Cardiac septum (tissue), 1 donor: ENCODE measurements around the gene UIMC1. TPM values are rescaled to one million over a fixed set of nuclear protein-coding genes. Genes with fewer than 3 reads are reported as not detected.

Source experiments
- DNase-seq: peaks from one replicate; pipeline ENCODE4 v3.0.0-alpha.2; 2020; ENCODE audit warnings: low spot score
- intact Hi-C: fragments of 100-400 bp; cut with DNase I; formaldehyde crosslinking; loops from one replicate; pipeline ENCODE4 v1.14.0; 2022
- total RNA-seq: library from RNA; stranded (reverse); fragmentation: NEBNext Ultra II Directional; extraction: Animal tissue kit (Norgen Biotek cat#: 25700); gene quantifications from one replicate; pipeline ENCODE4 v1.2.1, GENCODE V29; 2021
- donor health status: DM: no; HTN: no; CAD: no.

Gene UIMC1
- total RNA-seq, 1 donor from 2014 or later = 55.0 TPM

DNA sequence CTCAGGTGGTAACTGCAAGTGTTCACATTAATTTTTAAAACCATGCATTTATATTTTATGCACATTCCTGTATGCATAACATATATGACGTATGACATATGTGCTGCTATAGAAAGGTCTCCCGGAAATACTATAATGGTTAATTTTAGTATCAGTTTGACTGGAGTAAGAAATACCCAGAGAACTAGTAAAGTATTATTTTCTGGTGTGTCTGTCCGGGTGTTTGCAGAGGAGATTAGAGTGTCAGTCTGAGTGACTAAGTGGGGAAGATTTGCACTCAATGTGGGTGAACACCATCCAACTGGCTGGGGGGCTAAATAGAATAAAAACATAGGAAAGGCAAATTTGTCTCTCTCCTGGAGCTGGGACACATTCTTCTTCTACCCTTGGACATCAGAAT lies 26.9 kb downstream of the UIMC1 start:
- DNase-seq = no peak
- intact Hi-C loops = no loop called here

DNA sequence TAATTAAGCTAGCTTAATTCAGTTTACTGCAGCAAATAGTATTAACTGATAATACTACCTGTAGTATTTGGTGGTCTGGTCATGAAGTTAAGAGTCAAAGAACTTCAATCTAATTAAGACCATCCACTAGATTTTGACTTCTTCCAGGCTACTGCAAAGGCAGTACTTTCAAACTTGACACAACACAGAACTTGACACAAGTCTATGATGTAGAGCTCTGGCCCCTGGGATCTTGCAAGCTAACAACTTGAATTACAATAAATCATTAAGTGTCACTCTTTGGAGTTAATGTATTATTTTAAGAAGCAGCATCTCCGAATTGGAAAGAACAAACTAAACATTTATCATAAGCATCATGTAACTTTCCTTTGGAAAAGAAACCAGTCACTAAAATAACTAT lies 40.9 kb downstream of the UIMC1 start:
- intact Hi-C loops = no loop called here
- no peak for DNase-seq

DNA sequence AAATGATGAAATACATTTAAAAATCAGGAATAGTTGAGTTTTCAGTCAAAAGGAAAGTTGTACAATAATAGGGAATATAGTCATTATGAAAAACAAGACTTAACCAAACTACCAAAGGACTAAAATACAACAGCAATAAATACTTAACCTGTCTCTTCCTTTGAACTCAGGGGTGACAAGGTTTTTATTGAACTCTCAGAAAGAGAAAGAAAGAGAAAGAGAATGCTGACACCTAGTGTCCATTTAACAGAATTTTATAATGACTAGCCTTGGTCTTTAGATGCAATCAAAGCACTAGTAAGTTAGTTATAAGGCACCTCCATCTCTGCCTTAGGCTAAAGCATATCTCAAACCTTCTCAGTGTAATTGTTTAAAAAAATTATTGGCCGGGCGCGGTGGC lies 47.5 kb downstream of the UIMC1 start:
- intact Hi-C loops = loop anchor here (2.0 kb wide), 1 partner anchor 300 kb away; no protein-coding TSS in a partner anchor
- no peak for DNase-seq

DNA sequence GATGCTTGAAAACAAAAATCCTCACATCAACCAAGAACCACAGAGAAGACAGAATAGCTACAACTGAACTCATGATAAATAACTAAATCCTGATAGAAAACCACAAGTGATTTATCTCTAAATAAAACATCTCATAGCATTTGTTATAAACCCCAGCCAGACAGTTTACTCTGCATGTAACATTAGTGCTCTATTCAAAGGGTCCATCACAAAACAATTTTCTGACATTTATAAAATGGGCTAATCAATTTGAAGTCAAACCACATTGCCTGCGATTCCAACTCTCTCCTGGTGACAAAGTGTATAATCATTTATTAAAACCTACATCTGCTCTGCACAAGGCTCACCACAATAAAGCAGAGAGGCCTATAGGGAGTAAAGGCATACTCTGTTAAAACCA lies 49.8 kb downstream of the UIMC1 start:
- intact Hi-C loops = no loop called here
- DNase-seq = no peak

DNA sequence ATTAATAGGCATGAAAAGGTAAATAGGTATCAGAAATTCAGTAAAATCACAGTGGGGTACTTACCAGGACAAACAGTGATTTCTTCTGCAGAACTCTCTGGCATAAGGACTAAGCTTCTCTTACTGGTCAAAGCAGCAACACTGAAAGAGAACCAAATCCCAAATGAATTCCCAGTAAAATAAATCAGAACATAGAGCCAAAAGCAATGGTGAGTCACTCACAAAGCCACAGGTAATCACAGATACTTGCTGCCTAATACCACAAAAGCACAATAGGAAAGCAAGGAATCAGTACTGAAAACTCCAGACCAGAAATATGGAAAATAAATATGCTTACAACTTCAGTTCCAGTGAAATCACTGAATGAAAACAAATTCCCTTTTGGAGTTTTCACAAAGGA lies 50.7 kb downstream of the UIMC1 start:
- DNase-seq = no peak
- intact Hi-C loops = no loop called here

DNA sequence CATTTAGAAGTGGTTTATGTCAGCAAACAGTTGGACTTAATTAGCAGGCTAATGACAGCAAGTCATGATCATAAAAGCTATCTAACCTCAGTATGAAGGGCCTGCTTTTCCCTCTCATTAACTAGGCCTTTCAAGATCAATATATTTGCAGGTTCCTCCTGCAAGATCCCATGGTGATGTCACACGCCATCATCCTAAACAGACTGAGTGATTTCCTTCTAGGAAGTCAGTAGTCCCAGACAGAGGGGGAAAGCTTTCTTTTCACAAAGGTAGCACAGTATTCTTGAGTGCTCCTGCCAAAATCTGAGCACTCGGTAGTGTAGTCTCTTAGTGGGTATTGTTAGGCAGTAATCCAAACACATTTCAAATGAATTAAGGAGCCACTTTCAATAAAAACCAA lies 52.5 kb downstream of the UIMC1 start:
- intact Hi-C loops = no loop called here
- no peak for DNase-seq

DNA sequence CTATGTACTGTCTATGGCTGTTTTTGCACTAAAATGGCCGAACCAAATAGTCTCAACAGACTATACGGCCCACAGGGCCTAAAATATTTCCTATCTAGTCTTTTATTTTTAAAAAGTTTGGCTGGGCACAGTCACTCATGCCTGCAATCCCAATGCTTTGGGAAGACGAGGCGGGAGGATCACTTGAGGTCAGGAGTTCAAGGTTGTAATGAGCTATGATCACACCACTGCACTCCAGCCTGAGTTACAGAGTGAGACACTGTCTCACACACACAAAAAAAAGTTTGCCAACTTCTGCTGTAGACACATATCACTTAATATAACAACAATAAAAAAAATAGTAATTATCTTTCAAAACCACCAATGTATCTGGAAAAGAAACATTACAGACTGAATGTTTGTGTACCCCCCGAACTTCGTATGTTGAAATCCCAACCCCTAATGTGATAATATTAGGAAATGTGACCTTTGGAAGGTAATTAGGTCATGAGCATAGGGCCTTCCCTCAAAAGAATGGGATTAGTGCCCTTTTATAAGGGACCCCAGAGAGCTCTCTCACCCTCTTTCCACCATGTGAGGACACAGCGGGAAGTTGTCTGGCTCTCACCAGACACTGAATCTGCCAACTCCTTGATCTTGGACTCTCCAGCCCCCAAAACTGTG lies 53.9 kb downstream of the UIMC1 start:
- intact Hi-C loops = no loop called here
- no peak for DNase-seq

DNA sequence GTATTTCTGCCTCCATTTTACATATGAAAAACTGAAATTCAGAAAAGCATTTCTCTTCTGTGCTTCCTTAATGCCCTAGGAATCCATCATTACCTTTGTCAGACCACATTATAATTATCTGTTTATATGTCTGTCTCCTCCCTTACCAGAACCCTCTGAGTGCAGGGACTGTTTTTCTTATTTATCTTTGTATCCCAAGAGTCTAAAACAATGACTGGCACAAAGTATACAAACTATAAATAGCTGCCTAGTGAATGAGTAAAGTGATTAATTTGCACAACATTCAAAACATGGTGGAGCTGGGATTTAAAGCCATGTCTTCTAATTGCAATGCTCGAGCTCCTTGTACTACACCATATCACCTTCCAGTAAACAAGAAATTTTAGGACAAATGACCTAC lies 58.1 kb downstream of the UIMC1 start:
- intact Hi-C loops = no loop called here

DNA sequence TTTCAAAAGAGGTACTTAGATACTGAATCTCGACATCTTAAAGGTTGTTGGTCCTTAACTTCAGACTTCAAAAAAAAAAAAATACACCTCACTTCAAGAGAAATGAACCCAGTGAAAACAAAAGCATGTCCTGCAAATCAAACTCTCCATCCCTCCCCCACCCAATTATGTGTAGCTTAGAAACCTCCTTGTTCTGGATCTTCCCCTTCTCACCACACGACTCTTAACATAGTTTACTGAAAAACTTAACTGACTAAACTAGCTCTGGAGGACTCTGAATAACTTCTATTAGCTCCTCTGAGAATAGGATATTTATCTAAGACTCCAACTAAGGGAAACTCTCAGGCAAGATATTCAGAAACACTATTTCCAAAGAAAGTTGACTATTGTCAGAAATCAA lies 58.7 kb downstream of the UIMC1 start:
- intact Hi-C loops = no loop called here
- no peak for DNase-seq

More for the DNA sequence above, 58.1 kb downstream of the UIMC1 start:
- no peak for DNase-seq

DNA sequence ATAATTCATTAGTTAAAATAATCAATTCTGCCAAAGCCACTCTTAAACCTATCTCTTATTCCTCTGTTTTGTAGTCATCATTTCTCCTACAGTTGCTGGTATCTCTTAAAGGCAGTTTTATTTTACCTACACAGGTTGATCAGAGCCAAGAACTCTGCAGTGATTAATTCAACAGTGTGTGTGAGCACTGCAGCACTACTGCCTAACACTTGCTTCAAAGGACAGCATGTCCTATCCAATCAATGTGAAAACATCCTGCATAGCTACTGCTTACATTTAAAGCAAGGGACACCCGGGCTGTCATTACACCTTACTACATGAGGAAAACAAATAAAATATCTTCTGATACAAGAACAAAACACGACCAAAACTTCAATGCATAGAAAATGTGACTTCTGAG lies 62.3 kb downstream of the UIMC1 start:
- DNase-seq = no peak
- intact Hi-C loops = no loop called here

DNA sequence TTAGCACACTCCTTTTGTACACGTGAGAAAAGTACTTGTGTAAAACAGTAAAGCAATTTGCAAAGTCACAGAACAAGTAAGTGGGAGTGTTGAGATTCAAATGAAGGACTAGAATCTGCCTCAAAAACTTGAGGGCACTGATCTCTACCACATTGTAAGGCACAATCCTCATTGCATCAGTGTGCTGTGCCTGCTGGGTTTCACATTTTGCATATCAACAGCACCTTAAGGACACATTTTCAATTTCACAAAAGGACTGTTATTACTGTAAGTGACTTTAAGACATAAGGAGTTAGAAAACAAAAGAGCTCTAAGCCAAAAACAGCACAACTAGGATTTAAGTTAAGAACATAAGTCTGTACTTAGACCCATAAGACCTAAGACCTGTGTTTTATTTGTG lies 62.8 kb downstream of the UIMC1 start:
- no peak for DNase-seq
- intact Hi-C loops = no loop called here

DNA sequence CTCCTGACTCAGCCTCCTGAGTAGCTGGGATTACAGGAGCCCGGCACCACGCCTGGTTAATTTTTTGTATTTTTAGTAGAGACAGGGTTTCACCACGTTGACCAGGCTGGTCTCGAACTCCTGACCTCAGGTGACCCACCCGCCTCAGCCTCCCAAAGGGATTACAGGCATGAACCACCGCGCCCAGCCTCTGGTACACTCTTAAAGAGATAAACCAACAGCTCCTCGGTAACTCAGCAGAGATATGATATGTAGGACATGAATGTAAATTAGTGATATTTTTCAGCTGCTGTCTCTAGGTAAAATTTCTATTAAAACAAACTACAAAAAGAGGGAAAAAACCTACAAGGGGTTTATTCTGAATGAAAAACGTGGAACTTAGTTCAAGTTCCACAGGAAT lies 64.6 kb downstream of the UIMC1 start:
- intact Hi-C loops = no loop called here

DNA sequence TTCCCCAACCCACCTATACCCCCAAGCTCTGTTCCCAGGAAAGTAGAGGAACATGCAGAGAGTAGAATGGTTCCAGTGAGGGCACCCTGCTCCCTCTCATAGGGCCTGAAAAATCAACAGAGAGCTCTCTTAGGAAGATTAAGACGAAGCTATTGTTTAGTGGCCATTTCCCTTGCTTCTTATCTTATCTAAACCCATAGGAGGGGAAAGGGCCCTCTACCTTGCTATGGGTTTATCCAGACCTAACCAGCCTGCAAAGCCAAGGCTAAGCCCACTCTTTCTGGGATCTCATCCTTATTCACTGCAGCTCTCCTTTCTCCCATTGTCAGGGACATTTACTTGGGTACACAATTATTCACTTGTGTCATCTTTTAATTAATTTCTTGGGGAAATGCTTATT lies 68.1 kb downstream of the UIMC1 start:
- no peak for DNase-seq
- intact Hi-C loops = no loop called here

More for the DNA sequence above, 64.6 kb downstream of the UIMC1 start:
- DNase-seq = no peak

DNA sequence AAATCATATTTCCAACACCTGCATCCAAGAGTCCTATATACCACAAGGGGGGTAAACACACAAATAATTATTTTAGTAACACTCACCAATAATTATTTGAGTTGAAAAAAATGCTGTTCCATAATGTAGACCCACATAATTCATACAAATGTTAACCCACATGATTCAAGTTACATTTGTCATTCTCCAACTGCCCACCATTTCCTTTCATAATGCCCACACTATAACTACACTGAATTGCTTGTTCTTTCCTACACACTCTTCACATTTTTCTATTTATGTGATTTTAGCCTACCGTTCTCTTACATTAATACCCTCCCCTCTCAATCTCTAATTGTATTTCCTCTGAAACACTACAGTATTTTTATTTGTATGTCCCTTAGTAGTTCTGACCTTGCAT lies 71.6 kb downstream of the UIMC1 start:
- intact Hi-C loops = no loop called here
- no peak for DNase-seq

DNA sequence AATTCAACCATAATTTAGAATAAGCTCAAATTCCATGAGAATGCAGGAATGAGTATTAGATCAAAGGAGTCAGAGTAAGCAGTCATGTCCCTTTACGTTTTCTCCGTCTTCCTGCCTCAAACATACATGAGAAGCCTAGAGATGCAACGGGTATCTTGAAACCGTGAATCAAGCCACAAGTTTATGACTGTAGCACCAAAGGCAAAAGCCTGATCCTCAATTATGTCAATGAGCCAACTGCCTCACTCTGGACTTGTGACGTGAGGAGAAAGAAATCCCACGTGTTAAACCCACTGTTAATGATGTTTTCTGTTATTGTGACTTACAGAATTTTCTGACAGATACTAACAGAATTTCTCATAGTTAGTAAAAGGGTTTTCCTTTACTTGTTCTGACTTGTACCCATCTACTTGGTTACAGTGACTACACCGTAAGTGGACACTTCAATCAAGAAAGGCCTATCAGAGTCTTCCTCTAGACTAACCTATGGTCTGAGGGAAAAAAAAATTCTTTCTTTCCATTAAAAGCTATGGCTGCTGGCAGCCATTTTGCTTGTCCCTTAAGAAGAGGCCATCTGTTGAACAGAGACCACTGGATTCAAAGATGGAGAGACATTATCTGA lies 72.2 kb downstream of the UIMC1 start:
- no peak for DNase-seq
- intact Hi-C loops = no loop called here

DNA sequence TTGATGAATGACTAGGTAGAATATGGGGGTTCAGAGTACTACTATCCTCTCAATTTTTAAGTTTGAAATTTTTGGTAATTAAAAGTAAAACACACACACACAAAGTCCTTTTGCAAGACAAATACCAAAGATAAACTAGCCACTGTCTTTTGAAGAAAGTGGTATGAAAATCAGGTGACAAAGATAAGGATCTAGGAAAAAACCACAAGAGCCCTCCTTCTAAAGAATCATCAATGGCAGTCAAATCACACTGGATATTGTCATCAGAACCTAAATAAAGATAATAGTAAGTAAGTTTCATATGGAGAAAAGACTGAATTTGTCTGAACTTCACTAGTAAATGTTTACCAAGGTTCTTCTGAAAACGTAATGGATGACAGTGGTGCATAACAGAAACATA lies 76.9 kb downstream of the UIMC1 start:
- intact Hi-C loops = no loop called here

DNA sequence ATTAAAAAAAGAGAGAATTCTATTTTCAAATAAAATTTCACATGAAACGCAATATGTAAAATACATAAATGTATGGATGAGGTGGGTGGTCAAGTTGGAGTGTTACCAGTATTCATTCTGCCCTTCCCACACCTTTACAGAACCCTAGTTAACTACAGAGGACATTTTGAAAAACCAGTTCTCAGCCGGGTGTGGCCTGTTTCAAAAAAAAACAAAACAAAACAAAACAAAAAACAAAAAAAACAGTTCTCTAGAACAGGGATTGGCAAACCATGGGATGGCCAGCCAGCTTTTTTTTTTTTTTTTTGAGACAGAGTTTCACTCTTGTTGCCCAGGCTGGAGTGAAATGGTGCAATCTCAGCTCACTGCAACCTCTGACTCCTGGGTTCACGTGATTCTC lies 79.0 kb downstream of the UIMC1 start:
- intact Hi-C loops = no loop called here
- no peak for DNase-seq

More for the DNA sequence above, 76.9 kb downstream of the UIMC1 start:
- no peak for DNase-seq

DNA sequence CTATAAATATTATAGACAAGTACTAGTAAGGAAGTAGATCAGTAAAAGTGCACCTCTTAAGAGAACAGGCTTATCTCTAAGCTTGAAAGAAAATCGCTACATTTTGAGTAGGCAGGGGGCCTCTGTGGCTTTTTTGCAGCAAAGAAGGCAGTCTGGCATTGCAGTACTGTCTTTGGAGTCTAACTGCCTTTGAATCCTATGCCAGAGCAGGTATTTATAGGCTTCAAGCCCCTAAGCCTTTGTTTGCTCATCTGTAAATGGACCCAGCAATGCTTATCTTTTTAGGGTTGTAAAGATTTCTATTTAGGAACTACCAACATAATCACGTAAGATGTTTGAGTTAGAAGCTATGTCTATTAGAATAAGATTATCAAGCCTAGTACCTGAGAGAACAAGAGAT lies 83.8 kb downstream of the UIMC1 start:
- no peak for DNase-seq
- intact Hi-C loops = no loop called here

DNA sequence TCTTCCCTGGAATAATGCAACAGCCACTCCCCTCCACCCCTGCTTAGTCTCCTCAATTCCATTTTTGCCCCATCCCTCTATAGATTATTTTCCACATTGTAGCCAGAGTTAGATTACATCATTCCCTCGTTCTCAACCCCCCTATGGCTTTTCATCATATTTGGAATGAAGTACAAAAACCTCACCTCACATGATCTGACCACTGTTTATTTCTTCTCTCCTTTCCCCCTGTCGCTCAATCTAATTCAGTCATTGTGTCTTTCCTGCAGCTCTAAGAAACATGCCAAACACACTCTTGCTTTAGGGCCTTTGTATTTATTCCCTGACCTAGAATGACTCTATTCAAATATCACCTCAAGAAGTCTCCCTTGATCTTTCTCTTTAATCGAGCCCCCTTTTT lies 84.9 kb downstream of the UIMC1 start:
- no peak for DNase-seq
- intact Hi-C loops = no loop called here

DNA sequence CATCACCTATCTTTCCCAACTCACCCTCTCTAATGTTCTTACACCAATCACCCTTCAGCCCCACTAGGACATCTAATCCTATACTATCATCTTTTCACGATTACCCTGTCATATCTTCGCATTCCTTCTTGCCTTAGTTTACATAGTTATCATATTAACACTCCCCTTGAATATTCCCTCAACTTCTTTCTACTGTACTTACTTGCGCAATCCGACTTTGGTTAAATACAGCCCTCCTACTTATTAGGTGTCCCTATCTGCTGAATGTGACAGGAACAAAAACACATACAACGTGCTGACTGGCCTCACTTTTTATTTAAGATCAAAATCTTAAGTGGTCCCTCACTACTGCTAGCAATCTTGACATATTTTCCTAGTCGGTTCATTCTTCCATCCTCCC lies 88.0 kb downstream of the UIMC1 start:
- DNase-seq = no peak
- intact Hi-C loops = no loop called here

DNA sequence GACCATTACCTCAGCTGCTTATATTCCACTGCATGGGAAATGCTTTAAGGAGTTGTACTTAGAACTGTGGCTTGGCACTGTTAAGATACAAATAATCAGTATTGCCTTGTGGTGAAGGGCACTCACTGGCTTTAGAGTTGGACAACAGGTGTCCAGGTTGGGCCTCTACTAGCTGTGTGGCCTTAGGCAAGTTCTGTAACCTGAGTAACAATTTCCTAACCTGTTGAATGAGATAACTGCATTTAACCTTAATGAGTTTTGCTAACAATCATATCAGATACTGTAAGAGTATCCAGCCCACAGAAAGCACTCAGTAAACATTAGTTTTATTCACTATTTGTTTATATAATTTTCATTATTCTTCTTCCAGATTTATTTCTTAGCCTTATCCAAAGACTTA lies 90.2 kb downstream of the UIMC1 start:
- no peak for DNase-seq
- intact Hi-C loops = no loop called here

DNA sequence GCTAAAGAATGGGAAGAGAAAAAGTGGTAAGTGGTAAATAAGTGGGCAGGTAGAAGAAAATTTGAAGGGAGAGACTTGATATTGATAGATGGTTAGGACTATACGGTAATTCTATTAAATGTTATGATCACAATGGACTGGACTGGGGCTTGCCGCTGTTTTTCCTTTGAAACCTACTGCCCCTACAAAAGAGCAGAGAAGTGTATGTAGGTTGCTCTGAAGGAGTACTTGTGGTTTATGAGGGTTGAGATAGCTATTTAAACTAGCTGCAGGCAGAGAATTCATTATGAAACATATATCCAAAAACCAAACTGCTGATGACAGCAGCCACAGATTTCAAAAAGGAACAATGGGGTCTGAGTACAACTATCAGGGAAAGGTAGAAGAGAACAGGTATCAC lies 90.7 kb downstream of the UIMC1 start:
- no peak for DNase-seq
- intact Hi-C loops = no loop called here
